Lung (tissue), 12 donors: ENCODE results near the gene NPW. TPM values are rescaled to one million over a fixed set of nuclear protein-coding genes. Genes with fewer than 3 reads are reported as not detected.

ENCODE experiments used
- ATAC-seq: fragments of 200-7000 bp; cut with Tn5 transposase; one replicate; pipeline ENCODE4 v1.9.1; 2020; ENCODE audit warnings: moderate number of reproducible peaks; ENCODE audit not compliant: insufficient read depth, low FRiP score
- DNase-seq, 3 donors: peaks; one replicate each; pipeline ENCODE4 v3.0.0-alpha.2; 2013 to 2017
- H3K27ac ChIP-seq, 2 donors: one replicate each; pipeline ENCODE4 v1.5.1; 2013; ENCODE audit warnings: mild to moderate bottlenecking in 2 of 2, moderate library complexity in 2 of 2, control low read depth in 1 of 2, inconsistent platforms in 1 of 2, low read depth in 1 of 2, low read length in 1 of 2
- H3K27me3 ChIP-seq, 3 donors: one replicate each; pipeline ENCODE4 v1.5.1; 2013; ENCODE audit warnings: low read length in 2 of 3; ENCODE audit not compliant: control insufficient read depth in 3 of 3, insufficient read depth in 3 of 3
- H3K36me3 ChIP-seq, 4 donors: one replicate each; pipeline ENCODE4 v1.5.1; 2013; ENCODE audit warnings: low read length in 4 of 4, mild to moderate bottlenecking in 1 of 4, moderate library complexity in 1 of 4; ENCODE audit not compliant: control insufficient read depth in 4 of 4, insufficient read depth in 4 of 4
- H3K4me1 ChIP-seq, 5 donors: one replicate each; pipeline ENCODE4 v1.5.1; 2013; ENCODE audit warnings: low read length in 5 of 5, mild to moderate bottlenecking in 2 of 5, moderate library complexity in 1 of 5; ENCODE audit not compliant: control insufficient read depth in 5 of 5, insufficient read depth in 5 of 5
- H3K4me3 ChIP-seq: one replicate; pipeline ENCODE4 v1.5.1; 2013; ENCODE audit warnings: mild to moderate bottlenecking, control low read depth, moderate library complexity
- H3K9ac ChIP-seq, 2 donors: one replicate each; pipeline ENCODE4 v1.5.1; 2013; ENCODE audit warnings: low read length in 2 of 2, control low read depth in 1 of 2; ENCODE audit not compliant: insufficient read depth in 1 of 2
- H3K9me3 ChIP-seq, 4 donors: one replicate each; pipeline ENCODE4 v1.5.1; 2013; ENCODE audit warnings: low read length in 3 of 4, mild to moderate bottlenecking in 1 of 4, moderate library complexity in 1 of 4; ENCODE audit not compliant: control insufficient read depth in 4 of 4, insufficient read depth in 3 of 4
- WGBS, 2 donors: extraction: QIAGEN DNeasy Blood & Tissue Kit; methylation state at CpG; one replicate each; pipeline ENCODE4 v1.1.7; 2013; 5-methylcytosine and 5-hydroxymethylcytosine counted together
- polyA plus RNA-seq, 2 donors: library from polyadenylated mRNA; stranded (reverse); fragments of 200-250 nt; gene quantifications; one replicate each; pipeline ENCODE4 v1.2.1, GENCODE V29; 2013
- total RNA-seq, 2 donors: library from RNA; depleted of rRNA in 1 of 2; stranded (reverse); fragments of >200 nt in 1 of 2; gene quantifications; one replicate each; pipeline ENCODE4 v1.2.1, GENCODE V29; 2014 to 2021
- TF ChIP-seq, protein P1 (sequence below): IDR thresholded peaks from 2 replicates; pipeline ENCODE4 v1.5.1; 2012; ENCODE audit warnings: mild to moderate bottlenecking; ENCODE audit errors: control extremely low read depth, extremely low read depth
- donor health status: control.
- donor health status: control.
- donor health status: Bipolar disorder and iron deficiency.
- donor health status: healthy.
- donor health status: DM: yes; HTN: yes; CAD: no.

The NPW gene
- total and polyA plus RNA-seq, 4 donors = 0.12 to 1.3 (median 0.53) TPM

DNA sequence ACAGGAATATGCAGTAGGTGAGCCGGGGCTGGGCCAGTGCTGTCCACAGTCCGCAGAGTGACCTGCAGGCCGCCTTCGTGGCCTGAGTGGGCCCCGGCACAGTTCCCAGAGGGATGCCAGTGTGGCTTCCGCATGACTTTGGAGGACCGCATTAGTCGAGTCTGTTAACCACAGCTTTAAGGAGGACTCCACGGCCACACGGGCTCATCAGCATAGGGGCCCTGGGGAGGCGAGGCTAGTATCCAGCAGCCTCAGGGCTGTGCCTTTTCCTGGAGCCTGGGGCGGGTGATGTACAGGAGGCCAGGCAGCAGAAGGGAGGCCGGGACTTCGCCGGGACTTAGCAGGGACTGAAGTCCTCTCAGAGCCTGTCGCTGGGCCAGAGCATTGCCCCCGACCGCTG, 41.4 kb downstream of the NPW start:
- ATAC-seq = no peak
- H3K27me3 ChIP-seq = no peaks in the 10 kb centered on the region
- no peaks in the 10 kb centered on the region for H3K4me1 ChIP-seq
- no peak overlapping the region for H3K4me3 ChIP-seq
- WGBS, 2 donors = 96 to 97% methylated on average over 18 of the region's 18 CpGs
- peaks cover 6 to 68% (median 35%) of the 10 kb centered on the region in 4 donors for H3K36me3 ChIP-seq
- H3K27ac ChIP-seq = no peak overlapping the region
- DNase-seq = no peak
- H3K9me3 ChIP-seq = no peaks in the 10 kb centered on the region
- no peak overlapping the region for H3K9ac ChIP-seq
- TF ChIP-seq, protein P1, sequence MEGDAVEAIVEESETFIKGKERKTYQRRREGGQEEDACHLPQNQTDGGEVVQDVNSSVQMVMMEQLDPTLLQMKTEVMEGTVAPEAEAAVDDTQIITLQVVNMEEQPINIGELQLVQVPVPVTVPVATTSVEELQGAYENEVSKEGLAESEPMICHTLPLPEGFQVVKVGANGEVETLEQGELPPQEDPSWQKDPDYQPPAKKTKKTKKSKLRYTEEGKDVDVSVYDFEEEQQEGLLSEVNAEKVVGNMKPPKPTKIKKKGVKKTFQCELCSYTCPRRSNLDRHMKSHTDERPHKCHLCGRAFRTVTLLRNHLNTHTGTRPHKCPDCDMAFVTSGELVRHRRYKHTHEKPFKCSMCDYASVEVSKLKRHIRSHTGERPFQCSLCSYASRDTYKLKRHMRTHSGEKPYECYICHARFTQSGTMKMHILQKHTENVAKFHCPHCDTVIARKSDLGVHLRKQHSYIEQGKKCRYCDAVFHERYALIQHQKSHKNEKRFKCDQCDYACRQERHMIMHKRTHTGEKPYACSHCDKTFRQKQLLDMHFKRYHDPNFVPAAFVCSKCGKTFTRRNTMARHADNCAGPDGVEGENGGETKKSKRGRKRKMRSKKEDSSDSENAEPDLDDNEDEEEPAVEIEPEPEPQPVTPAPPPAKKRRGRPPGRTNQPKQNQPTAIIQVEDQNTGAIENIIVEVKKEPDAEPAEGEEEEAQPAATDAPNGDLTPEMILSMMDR = no peak

DNA sequence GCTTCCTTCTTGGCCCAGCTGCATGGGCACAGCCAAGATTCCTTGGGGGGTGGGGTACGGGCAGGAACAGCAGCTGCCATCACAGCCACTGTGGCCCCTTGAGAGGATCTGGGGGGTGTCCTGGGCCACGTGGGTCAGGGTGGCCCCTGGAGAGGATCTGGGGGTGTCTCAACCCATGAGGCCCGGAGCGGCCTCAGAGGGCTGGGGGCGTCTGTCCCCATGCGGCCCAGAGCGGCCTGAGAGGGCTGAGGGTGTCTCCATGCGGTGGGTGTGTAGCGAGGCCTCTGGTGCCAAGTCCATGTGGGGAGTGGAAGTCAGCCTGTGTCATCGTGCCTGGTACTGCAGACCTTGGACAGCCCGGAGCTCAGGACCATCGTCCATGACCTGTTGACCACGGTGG, 41.9 kb downstream of the NPW start:
- TF ChIP-seq, protein P1 = no peak
- ATAC-seq (no peak), DNase-seq (no peak)
- H3K4me1 ChIP-seq = no peaks in the 10 kb centered on the region
- no peaks in the 10 kb centered on the region for H3K27me3 ChIP-seq
- 93 to 99% methylated on average over 13 of the region's 13 CpGs for WGBS, 2 donors
- no peak overlapping the region for H3K9ac ChIP-seq
- H3K9me3 ChIP-seq = no peaks in the 10 kb centered on the region
- H3K27ac ChIP-seq = no peak overlapping the region
- H3K36me3 ChIP-seq = peaks cover 7 to 70% (median 38%) of the 10 kb centered on the region in 4 donors
- no peak overlapping the region for H3K4me3 ChIP-seq

- H3K36me3 ChIP-seq = peaks cover 7 to 68% (median 39%) of the 10 kb centered on the region in 4 donors
- H3K27me3 ChIP-seq = no peaks in the 10 kb centered on the region
- H3K4me1 ChIP-seq = no peaks in the 10 kb centered on the region
- 95 to 98% methylated on average over 28 of the region's 28 CpGs for WGBS, 2 donors
- H3K27ac ChIP-seq = no peak overlapping the region
- H3K4me3 ChIP-seq = no peak overlapping the region
- H3K9me3 ChIP-seq = no peaks in the 10 kb centered on the region
- TF ChIP-seq, protein P1 = no peak
- DNase-seq = no peak
- ATAC-seq = no peak
- H3K9ac ChIP-seq = no peak overlapping the region
Measured at GRCh38 chr16:2062801-2063200, 43.2 kb downstream of the NPW start.

GRCh38 chr16:2063861-2064260, 44.3 kb downstream of the NPW start:
- H3K4me3 ChIP-seq = no peak overlapping the region
- H3K9me3 ChIP-seq = no peaks in the 10 kb centered on the region
- WGBS, 2 donors = 92 to 93% methylated on average over 22 to 25 of the region's 25 CpGs
- H3K27ac ChIP-seq = no peak overlapping the region
- no peaks in the 10 kb centered on the region for H3K4me1 ChIP-seq
- ATAC-seq (no peak), DNase-seq (no peak)
- H3K27me3 ChIP-seq = no peaks in the 10 kb centered on the region
- TF ChIP-seq, protein P1 = no peak
- H3K36me3 ChIP-seq = peaks cover 7 to 64% (median 35%) of the 10 kb centered on the region in 4 donors
- no peak overlapping the region for H3K9ac ChIP-seq
